ENCODE data around the gene ZNF566. TPM values are rescaled to one million over a fixed set of nuclear protein-coding genes. Genes with fewer than 3 reads are reported as not detected.
A peak's percentile ranks its signal among the peaks of the same experiment; 100 is the strongest.

The ZNF566 gene
- total RNA-seq, 1 experiment from 2014 or later, result 3.1 TPM

GRCh38 chr19:36418287-36419001 lies 70.9 kb downstream of the ZNF566 start, which contains the start of gene ZFP82:
Gene ZFP82 (minus strand): TSS chr19:36418644. CDS start chr19:36409789, 8,855 bp downstream.
- Histone ChIP-seq H3K27ac (ENCODE audit: low read length) (no peak within 1 kb of the TSS), H3K9me3 (ENCODE audit: low read length) (no peaks in the 10 kb centered on the region), H2AFZ (ENCODE audit: low read length) (peak within 1 kb of the TSS; percentile 80), H3K9me2 (replicated peaks; ENCODE audit: low read length) (no peaks in the 10 kb centered on the region), H4K20me1 (ENCODE audit: low read length) (no peaks in the 10 kb centered on the region), H3F3A (ENCODE audit: low read length, unreplicated experiment) (no peaks in the 10 kb centered on the region), H3K79me2 (ENCODE audit: low read length) (peaks cover 9% of the 10 kb centered on the region; the same call in 1 of the 2 replicates), H3K4me1 (ENCODE audit: insufficient read depth, low read length) (no peaks in the 10 kb centered on the region), H3K4me2 (ENCODE audit: low read length) (peak within 1 kb of the TSS; percentile 57), H3K4me3 (ENCODE audit: low read length) (peak within 1 kb of the TSS; percentile 63), H3K27me3 (ENCODE audit: low read length) (no peaks in the 10 kb centered on the region), H3K36me3 (ENCODE audit: low read depth, low read length) (no peaks in the 10 kb centered on the region), H3K9ac (ENCODE audit: low read length) (peak within 1 kb of the TSS; percentile 49)
- intact Hi-C loops (cut with micrococcal nuclease), result no loop called here
- DNase-seq (peak; percentile 25), ATAC-seq (peak; percentile 59)
- BruUV-seq (replicated peaks), result no TSS peak
- TF ChIP-seq EZH2 (IDR thresholded peaks at IDR 0.05; ENCODE audit: low read length, unreplicated experiment) (no peak), EZH2phosphoT487 (IDR thresholded peaks at IDR 0.05; ENCODE audit: borderline replicate concordance, low read length) (no peak), CTCF (conservative IDR thresholded peaks at IDR 0.05; ENCODE audit: low read depth, low read length) (no peak)
- ChIA-PET POLR2A (ENCODE audit: unreplicated experiment) (no interaction called here), CTCF (no interaction called here)

GRCh38 chr19:36417752-36418286 lies 71.5 kb downstream of the ZNF566 start:
- peak overlapping the region; percentile 63 for H3K4me3 ChIP-seq (ENCODE audit: low read length)
- ChIA-PET CTCF (no interaction called here), POLR2A (ENCODE audit: unreplicated experiment) (no interaction called here)
- ATAC-seq, result no peak
- H3K4me2 ChIP-seq (ENCODE audit: low read length), result peak overlapping the region; percentile 57
- H4K20me1 ChIP-seq (ENCODE audit: low read length), result no peaks in the 10 kb centered on the region
- no peaks in the 10 kb centered on the region for H3K9me2 ChIP-seq (replicated peaks; ENCODE audit: low read length)
- H3K4me1 ChIP-seq (ENCODE audit: insufficient read depth, low read length), result no peaks in the 10 kb centered on the region
- no peaks in the 10 kb centered on the region for H3K9me3 ChIP-seq (ENCODE audit: low read length)
- intact Hi-C loops (cut with micrococcal nuclease), result no loop called here
- H3K27me3 ChIP-seq (ENCODE audit: low read length), result no peaks in the 10 kb centered on the region
- no peaks in the 10 kb centered on the region for H3F3A ChIP-seq (ENCODE audit: low read length, unreplicated experiment)
- BruUV-seq (replicated peaks), result TSS peak; percentile 56
- peak overlapping the region; percentile 49 for H3K9ac ChIP-seq (ENCODE audit: low read length)
- no peak overlapping the region for H3K27ac ChIP-seq (ENCODE audit: low read length)
- H3K36me3 ChIP-seq (ENCODE audit: low read depth, low read length), result no peaks in the 10 kb centered on the region
- H3K79me2 ChIP-seq (ENCODE audit: low read length), result peaks cover 9% of the 10 kb centered on the region; the same call in 1 of the 2 replicates
- H2AFZ ChIP-seq (ENCODE audit: low read length), result peak overlapping the region; percentile 80
- TF ChIP-seq EZH2phosphoT487 (IDR thresholded peaks at IDR 0.05; ENCODE audit: borderline replicate concordance, low read length), result no peak
- TF ChIP-seq CTCF (conservative IDR thresholded peaks at IDR 0.05; ENCODE audit: low read depth, low read length), result no peak
- no peak for TF ChIP-seq EZH2 (IDR thresholded peaks at IDR 0.05; ENCODE audit: low read length, unreplicated experiment)
- DNase-seq, result no peak

GRCh38 chr19:36409841-36410240 lies 79.5 kb downstream of the ZNF566 start:
- no peak for DNase-seq
- no peak for TF ChIP-seq EZH2 (IDR thresholded peaks at IDR 0.05; ENCODE audit: low read length, unreplicated experiment)
- no peak for TF ChIP-seq EZH2phosphoT487 (IDR thresholded peaks at IDR 0.05; ENCODE audit: borderline replicate concordance, low read length)
- TF ChIP-seq CTCF (conservative IDR thresholded peaks at IDR 0.05; ENCODE audit: low read depth, low read length), result no peak
- Histone ChIP-seq H3K4me3 (ENCODE audit: low read length) (no peak overlapping the region), H3K9me2 (replicated peaks; ENCODE audit: low read length) (no peaks in the 10 kb centered on the region), H3K9me3 (ENCODE audit: low read length) (no peaks in the 10 kb centered on the region), H3K36me3 (ENCODE audit: low read depth, low read length) (peaks cover 5% of the 10 kb centered on the region; the same call in 1 of the 2 replicates), H3K27me3 (ENCODE audit: low read length) (no peaks in the 10 kb centered on the region), H3K27ac (ENCODE audit: low read length) (no peak overlapping the region), H2AFZ (ENCODE audit: low read length) (no peak overlapping the region), H3K4me1 (ENCODE audit: insufficient read depth, low read length) (no peaks in the 10 kb centered on the region), H3K9ac (ENCODE audit: low read length) (no peak overlapping the region), H4K20me1 (ENCODE audit: low read length) (no peaks in the 10 kb centered on the region), H3K4me2 (ENCODE audit: low read length) (no peak overlapping the region), H3F3A (ENCODE audit: low read length, unreplicated experiment) (no peaks in the 10 kb centered on the region), H3K79me2 (ENCODE audit: low read length) (no peaks in the 10 kb centered on the region)
- no TSS peak for BruUV-seq (replicated peaks)
- POLR2A ChIA-PET (ENCODE audit: unreplicated experiment), result no interaction called here
- CTCF ChIA-PET, result no interaction called here
- no peak for ATAC-seq
- intact Hi-C loops (cut with micrococcal nuclease), result no loop called here
